ENCODE measurements around the gene OLA1. TPM values are rescaled to one million over a fixed set of nuclear protein-coding genes. Genes with fewer than 3 reads are reported as not detected.

The OLA1 gene
- total and polyA plus RNA-seq, 9 of the 15 experiments (the other 6 are each of a cell fraction or from before 2014, with no cell fraction given), result 208 to 353 (median 225) TPM

- TF ChIP-seq HNRNPUL1 (IDR thresholded peaks at IDR 0.05; ENCODE audit: low read length) (no peak), KDM1A (IDR thresholded peaks at IDR 0.05) (peak; percentile 62 to 74; a peak in 3 of 4 replicates), ATF3 (IDR thresholded peaks at IDR 0.05) (0 out of 2 replicates have a peak, but pooled peaks have one; percentile 27), ATF3 (CRISPR knock-in tag; conservative IDR thresholded peaks at IDR 0.05) (no peak), ZFP36 (IDR thresholded peaks at IDR 0.05; ENCODE audit: low read depth, low read length, partially characterized antibody) (no peak), TEAD4 (IDR thresholded peaks at IDR 0.05; ENCODE audit: low read length) (peak; percentile 66; the same call in 1 of the 2 replicates), TEAD4 (CRISPR knock-in tag; IDR thresholded peaks at IDR 0.05; ENCODE audit: borderline replicate concordance) (no peak)
Observed at GRCh38 chr2:174080672-174081121, 167.6 kb downstream of the OLA1 start (continued).

DNA sequence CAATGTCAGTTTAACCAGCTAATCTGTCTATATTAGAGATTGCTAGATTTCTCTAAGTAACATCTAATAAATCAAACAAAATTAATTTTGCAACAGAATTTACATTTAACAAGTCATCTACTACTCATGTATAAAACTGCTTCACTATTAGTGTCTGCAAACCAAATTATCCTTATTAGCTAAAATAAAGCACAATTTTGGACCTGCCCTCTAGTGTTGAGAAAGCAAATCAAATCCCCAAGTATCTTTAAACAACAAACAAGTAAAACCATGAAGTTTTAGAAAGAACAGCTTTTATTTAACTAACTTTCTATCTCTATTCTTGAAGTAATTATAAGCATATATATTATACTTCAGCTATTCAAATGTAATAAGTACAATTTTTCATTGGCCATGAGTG lies 170.1 kb downstream of the OLA1 start:
- Histone ChIP-seq H3K79me2 (ENCODE audit: control insufficient read depth, insufficient read depth, low read length) (no peaks in the 10 kb centered on the region), H3K27ac (ENCODE audit: extremely low read depth, low read depth, low read length) (no peak overlapping the region), H3K4me1 (replicated peaks in 1 of 2; ENCODE audit: control insufficient read depth in 2 of 2, insufficient read depth in 2 of 2, low read length in 2 of 2) (peaks cover 0 to 5% of the 10 kb centered on the region in 2 experiments; a peak in 1 of 5 replicates), H3K9me3 (replicated peaks; ENCODE audit: control insufficient read depth, insufficient read depth, low read depth, low read length) (no peaks in the 10 kb centered on the region), H3K9ac (ENCODE audit: insufficient read depth in 1 of 2, low read depth in 2 of 2, low read length in 2 of 2) (no peak overlapping the region), H2AFZ (ENCODE audit: low read depth, low read length) (no peak overlapping the region), H3K4me3 (no peak overlapping the region), H4K20me1 (replicated peaks; ENCODE audit: control insufficient read depth, insufficient read depth, low read length) (no peaks in the 10 kb centered on the region), H3K9me1 (ENCODE audit: control insufficient read depth, insufficient read depth, low read length) (no peaks in the 10 kb centered on the region), H3K4me2 (ENCODE audit: insufficient read depth, low read length) (no peak overlapping the region), H3K36me3 (ENCODE audit: control insufficient read depth, insufficient read depth, low read length) (peaks cover 43% of the 10 kb centered on the region; the same call in 2 of the 3 replicates), H3K27me3 (ENCODE audit: control insufficient read depth in 2 of 2, insufficient read depth in 2 of 2, low read length in 2 of 2) (no peaks in the 10 kb centered on the region)
- DNase-seq (ENCODE audit: extremely low read depth in 1 of 4, low spot score in 3 of 4) (peak in 2 of 4 experiments; percentile 24 to 34), ATAC-seq (no peak), FAIRE-seq (no peak)
- ChIA-PET CTCF (ENCODE audit: low intra/inter-chr PET ratio) (interaction anchor here (0.6 kb wide), 1 partner anchor 162 kb away, joined by 3 read pairs; no protein-coding TSS in a partner anchor), POLR2A (interaction anchor here (0.8 kb wide), 1 partner anchor 43 kb away, joined by 3 read pairs; no protein-coding TSS in a partner anchor)
- BruUV-seq (replicated peaks), result no TSS peak
- intact Hi-C loops (cut with micrococcal nuclease), result no loop called here
- no peak for TF ChIP-seq SMARCB1 (IDR thresholded peaks at IDR 0.05; ENCODE audit: insufficient read length, low read depth)
- TF ChIP-seq NFIX (CRISPR knock-in tag; IDR thresholded peaks at IDR 0.05; ENCODE audit: low read depth), result no peak
- TF ChIP-seq TFAM (CRISPR knock-in tag; conservative IDR thresholded peaks at IDR 0.05), result no peak
- TF ChIP-seq CTCF (IDR thresholded peaks at IDR 0.05 in 2 of 3, conservative IDR thresholded peaks at IDR 0.05 in 1 of 3; ENCODE audit: insufficient read depth in 2 of 3, low read depth in 1 of 3, low read length in 3 of 3), result peak in 2 of 3 experiments; percentile 15 to 47; a peak in 3 of 6 replicates
- TF ChIP-seq NFIC (IDR thresholded peaks at IDR 0.05), result no peak
- 0 out of 2 replicates have a peak, but pooled peaks have one; percentile 4 for TF ChIP-seq ELF1 (tag; IDR thresholded peaks at IDR 0.05)
- peak; percentile 23 to 40; a peak in 3 of 4 replicates for TF ChIP-seq RAD21 (CRISPR knock-in tag; conservative IDR thresholded peaks at IDR 0.05 in 1 of 2, IDR thresholded peaks at IDR 0.05 in 1 of 2)
- in situ Hi-C loops (cut with MboI), result no loop called here

Data from K562 (cell line).